ENCODE data around the gene FADS1.

GRCh38 chr11:61754534-61755482 is 62.0 kb downstream of the FADS1 start:
- TF ChIP-seq CTCF (IDR thresholded peaks at IDR 0.05) (no peak), POLR2AphosphoS5 (IDR thresholded peaks at IDR 0.05) (no peak)
